Endothelial cell of umbilical vein (primary cell): Measurements from ENCODE around the gene LHX5. TPM values are rescaled to one million over a fixed set of nuclear protein-coding genes. Genes with fewer than 3 reads are reported as not detected.

Experiments used
- BruUV-seq: library from RNA; stranded (reverse); fragments of 400-500 nt; replicated peaks from 2 replicates; lab custom pipeline; 2021; lab: Mats Ljungman, UMichigan
- CTCF ChIA-PET: fragments of 300-600, 350-600 bp; sonication (Branson Sonifier 250); formaldehyde crosslinking; loops from one replicate; lab custom pipeline; 2021; ENCODE audit warnings: antibody characterized with exemption, inconsistent platforms; lab: Charles Lee
- POLR2A ChIA-PET: fragments of 300-600, 350-600 bp; sonication (Branson Sonifier 250); formaldehyde crosslinking; loops from one replicate; lab custom pipeline; 2021; ENCODE audit warnings: antibody characterized with exemption, inconsistent platforms; lab: Charles Lee
- DNase-seq: peaks from one replicate; pipeline ENCODE4 v3.0.0-alpha.2; 2011; ENCODE audit warnings: low read depth, low spot score
- FAIRE-seq: peaks from 2 replicates; lab custom pipeline; 2011; peaks lifted over from hg19 to GRCh38; lab: Jason Lieb, UNC
- H2AFZ ChIP-seq: 2 replicates; pipeline ENCODE4 v1.6.0; 2012; ENCODE audit warnings: low read depth, low read length, control low read depth, inconsistent platforms
- H3K27ac ChIP-seq: 2 replicates; pipeline ENCODE4 v1.5.1; 2011; ENCODE audit warnings: low read depth, mild to moderate bottlenecking, control low read depth, low read length, moderate library complexity; ENCODE audit not compliant: insufficient read depth
- H3K27me3 ChIP-seq, 2 experiments: 2 replicates each; pipeline versions ENCODE4 v1.6.0 to v1.6.1; 2011; ENCODE audit warnings: low read length in 2 of 2, mixed read lengths in 1 of 2; ENCODE audit not compliant: control insufficient read depth in 2 of 2, insufficient read depth in 2 of 2
- H3K36me3 ChIP-seq, 2 experiments: 2 replicates in 1 of 2; 3 replicates in 1 of 2; pipeline ENCODE4 v1.5.1; 2011; ENCODE audit warnings: low read length in 2 of 2, mild to moderate bottlenecking in 1 of 2, moderate library complexity in 1 of 2; ENCODE audit not compliant: control insufficient read depth in 2 of 2, insufficient read depth in 2 of 2; ENCODE audit errors: extremely low read depth in 1 of 2
- H3K4me1 ChIP-seq: 3 replicates; pipeline ENCODE4 v1.5.1; 2011; ENCODE audit warnings: mild to moderate bottlenecking, low read length; ENCODE audit not compliant: control insufficient read depth, insufficient read depth; ENCODE audit errors: extremely low read depth
- H3K4me2 ChIP-seq: 2 replicates; pipeline ENCODE4 v1.6.1; 2011; ENCODE audit warnings: low read length, control low read depth, mixed read lengths; ENCODE audit not compliant: insufficient read depth
- H3K4me3 ChIP-seq, 3 experiments: fragments of 200-600 bp in 1 of 3; sonication (generic), shearing (Covaris generic) in 1 of 3; replicated peaks in 1 of 3; 2 replicates each; pipeline ENCODE4 v1.5.1; 2011 to 2016; ENCODE audit warnings: control low read depth in 3 of 3, low read length in 3 of 3, mild to moderate bottlenecking in 2 of 3, inconsistent platforms in 1 of 3, low read depth in 1 of 3, moderate library complexity in 1 of 3; ENCODE audit not compliant: insufficient read depth in 1 of 3
- H3K79me2 ChIP-seq: 2 replicates; pipeline ENCODE4 v1.6.0; 2012; ENCODE audit warnings: low read length, inconsistent platforms; ENCODE audit not compliant: control insufficient read depth, insufficient read depth
- H3K9ac ChIP-seq: replicated peaks from 2 replicates; pipeline ENCODE3; 2011; ENCODE audit warnings: low read length, control low read depth; ENCODE audit not compliant: insufficient read depth; ENCODE audit errors: extremely low read depth
- H3K9me1 ChIP-seq: replicated peaks from 3 replicates; pipeline ENCODE4 v1.6.0; 2011; ENCODE audit warnings: mild to moderate bottlenecking, low read length; ENCODE audit not compliant: control insufficient read depth, insufficient read depth; ENCODE audit errors: extremely low read depth
- H3K9me3 ChIP-seq: replicated peaks from 2 replicates; pipeline ENCODE4 v1.5.1; 2012; ENCODE audit warnings: low read length, inconsistent platforms; ENCODE audit not compliant: control insufficient read depth, insufficient read depth
- H4K20me1 ChIP-seq: replicated peaks from 2 replicates; pipeline ENCODE3; 2011; ENCODE audit warnings: mild to moderate bottlenecking, low read length; ENCODE audit not compliant: control insufficient read depth, insufficient read depth; ENCODE audit errors: extremely low read depth
- EZH2 ChIP-seq: IDR thresholded peaks from 2 replicates; pipeline ENCODE4 v1.6.1; 2012; ENCODE audit warnings: borderline replicate concordance, low read depth, mild to moderate bottlenecking, moderate library complexity, low read length, inconsistent platforms; ENCODE audit not compliant: severe bottlenecking
- FOS ChIP-seq: IDR thresholded peaks from 2 replicates; pipeline ENCODE4 v1.6.1; 2011; ENCODE audit warnings: mild to moderate bottlenecking, low read length, moderate library complexity, borderline replicate concordance; ENCODE audit not compliant: insufficient read depth
- GATA2 ChIP-seq: IDR thresholded peaks from 2 replicates; pipeline ENCODE4 v1.7.0; 2011; ENCODE audit warnings: low read depth, mild to moderate bottlenecking, moderate library complexity, mixed read lengths, low read length; ENCODE audit not compliant: insufficient read length, insufficient read depth
- JUN ChIP-seq: IDR thresholded peaks from 2 replicates; pipeline ENCODE4 v1.6.1; 2011; ENCODE audit warnings: borderline replicate concordance, low read depth; ENCODE audit not compliant: insufficient read length, insufficient read depth
- MYC ChIP-seq: IDR thresholded peaks from one replicate; pipeline ENCODE4 v1.6.1; 2011; ENCODE audit warnings: mild to moderate bottlenecking, low read depth, low read length
- POLR2A ChIP-seq: IDR thresholded peaks from 2 replicates; pipeline ENCODE4 v1.6.1; 2012; ENCODE audit warnings: low read depth, mild to moderate bottlenecking, control low read depth, low read length
- POLR2AphosphoS5 ChIP-seq: IDR thresholded peaks from 2 replicates; pipeline ENCODE4 v1.6.1; 2012; ENCODE audit warnings: low read depth, mild to moderate bottlenecking, control low read depth, low read length, moderate library complexity; ENCODE audit not compliant: insufficient read depth
- dilution Hi-C: fragments of 300-500 bp; cut with MboI; formaldehyde crosslinking; loops from one replicate; pipeline ENCODE4 v1.15.0; 2019; ENCODE audit warnings: low sequenced_read_pairs; ENCODE audit not compliant: extremely low pct_ligation_motif_present
- intact Hi-C: fragments of 100-400 bp; cut with micrococcal nuclease; formaldehyde crosslinking; loops from one replicate; pipeline ENCODE4 v1.10.0; 2022
- polyA plus RNA-seq, 4 experiments: library from polyadenylated mRNA; depleted of rRNA in 3 of 4; stranded (reverse) in 3 of 4; unstranded in 1 of 4; fragments of >200 nt; gene quantifications; 2 replicates each; pipeline versions ENCODE4 v1.2.1 to v1.2.3, GENCODE V29; 2011 to 2012; ENCODE audit warnings: missing spikeins in 1 of 4
- total RNA-seq: library from RNA; stranded (reverse); gene quantifications from 2 replicates; pipeline ENCODE4 v1.2.3, GENCODE V29; 2021
- TF ChIP-seq, protein P1 (sequence below): IDR thresholded peaks from 2 replicates; pipeline ENCODE4 v1.6.1; 2011; ENCODE audit not compliant: insufficient read depth, insufficient read length
- TF ChIP-seq, protein P2 (sequence below), 2 donors: IDR thresholded peaks; 1 replicate in 1 of 2; 2 replicates in 1 of 2; pipeline ENCODE4 v1.5.1; 2011; ENCODE audit warnings: low read length in 2 of 2, mild to moderate bottlenecking in 2 of 2, moderate library complexity in 2 of 2, control low read depth in 1 of 2, inconsistent platforms in 1 of 2, low read depth in 1 of 2; ENCODE audit not compliant: insufficient read depth in 1 of 2; ENCODE audit errors: extremely low read depth in 1 of 2

The LHX5 gene
- total and polyA plus RNA-seq, 2 donors (not counting 3 experiments of a cell fraction or from before 2014, with no cell fraction given) = not detected

DNA sequence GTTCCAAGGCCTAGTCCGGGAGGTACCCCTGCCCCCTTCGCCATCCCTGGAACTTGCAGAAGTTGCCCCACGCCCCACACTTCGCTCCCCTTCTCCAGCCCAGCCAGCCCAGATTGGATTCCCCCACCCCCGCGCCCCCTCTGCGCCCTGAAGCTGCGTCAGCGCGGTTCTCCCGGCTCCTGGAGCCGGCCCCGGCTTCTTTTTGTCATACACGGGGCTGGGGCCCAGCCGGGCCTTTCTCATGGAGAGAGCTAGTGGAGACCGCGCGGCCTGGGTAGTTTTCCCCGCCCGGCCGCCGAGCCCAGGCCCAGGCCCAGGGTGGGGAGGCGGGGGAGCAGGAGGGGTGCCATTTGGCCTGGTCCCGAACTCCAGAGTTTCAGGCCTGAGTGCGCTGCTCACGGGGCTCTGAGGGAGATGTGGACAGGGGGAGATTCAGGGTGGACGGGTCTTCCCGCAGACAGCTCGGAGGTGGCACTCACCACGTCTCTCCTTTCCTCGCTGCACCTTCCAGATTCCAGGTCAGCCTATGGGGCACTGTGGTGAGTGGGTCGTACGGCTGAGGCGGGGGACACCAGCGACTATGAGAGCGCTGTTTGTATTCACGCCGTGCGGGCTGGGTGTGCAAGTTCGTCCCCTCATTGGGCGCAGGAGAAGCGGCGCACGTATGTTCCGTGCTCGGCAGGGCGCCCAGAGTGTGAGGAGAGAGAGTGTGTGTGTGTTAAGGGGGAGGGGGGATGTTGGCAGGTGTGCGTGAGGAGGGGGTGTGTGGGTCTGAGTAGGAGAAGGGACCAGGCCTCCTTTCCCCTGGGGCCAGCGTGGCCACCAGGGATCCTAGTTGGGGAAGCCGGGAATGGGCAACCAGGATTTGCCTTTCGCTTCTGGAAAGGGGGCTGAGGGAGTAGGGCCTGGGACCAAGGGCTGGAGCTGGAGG lies 785 bp upstream of the LHX5 start:
- Histone ChIP-seq H2AFZ (no peak overlapping the region), H3K27ac (no peak overlapping the region), H3K27me3 (peaks cover 89 to 91% of the 10 kb centered on the region in 2 experiments), H3K79me2 (no peaks in the 10 kb centered on the region), H3K4me2 (no peak overlapping the region), H3K9me3 (no peaks in the 10 kb centered on the region), H3K9me1 (no peaks in the 10 kb centered on the region), H3K9ac (no peak overlapping the region), H4K20me1 (no peaks in the 10 kb centered on the region), H3K36me3 (no peaks in the 10 kb centered on the region), H3K4me3 (no peak overlapping the region), H3K4me1 (no peaks in the 10 kb centered on the region)
- ChIA-PET CTCF (interaction anchor here (4.4 kb wide), 1 partner anchor 10 kb away, joined by 20 read pairs; no protein-coding TSS in a partner anchor), POLR2A (no interaction called here)
- dilution Hi-C loops (no loop called here), intact Hi-C loops (no loop called here)
- TF ChIP-seq GATA2 = no peak
- TF ChIP-seq EZH2 = peak; percentile 60
- DNase-seq (no peak), FAIRE-seq (no peak)
- no TSS peak for BruUV-seq

DNA sequence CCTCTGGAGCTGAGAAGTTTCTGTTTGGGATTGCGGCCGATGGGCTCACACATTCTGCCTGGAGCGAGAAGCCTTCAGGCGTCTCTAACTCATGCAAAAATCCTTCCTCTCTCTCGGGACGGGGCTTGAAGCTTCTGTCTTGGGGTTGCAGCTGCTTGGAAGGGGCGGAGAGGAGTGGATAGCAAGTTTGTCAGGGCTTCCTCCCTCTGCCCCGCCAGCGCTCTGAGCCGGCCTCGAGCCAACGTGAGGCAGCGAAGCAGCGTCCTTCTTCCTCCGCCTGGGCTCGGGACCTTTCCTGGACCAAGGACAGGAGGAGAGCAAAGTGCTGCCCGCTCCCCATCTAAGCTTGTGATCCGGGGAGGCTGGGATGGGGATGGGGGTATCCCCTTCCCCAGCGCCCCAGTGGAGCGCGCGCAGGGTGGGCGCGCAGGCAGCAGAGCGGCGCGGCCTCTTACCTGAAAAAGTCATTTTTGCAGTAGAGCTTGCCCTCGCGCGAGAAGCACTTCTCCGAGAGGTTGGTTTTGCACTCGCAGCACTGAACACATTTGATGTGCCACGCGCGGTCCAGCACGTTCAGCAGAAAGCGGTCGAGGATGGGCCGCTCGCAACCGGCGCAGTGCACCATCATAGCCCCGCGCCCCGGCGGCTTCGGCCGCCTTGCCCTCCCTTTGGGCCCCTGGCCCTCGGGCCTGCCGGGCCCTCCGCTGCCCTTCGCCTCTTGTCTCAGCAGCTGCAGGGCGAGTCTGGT lies 626 bp downstream of the LHX5 start:
- ChIA-PET POLR2A (no interaction called here), CTCF (interaction anchor here (1.4 to 4.4 kb wide), 2 partner anchors 9 to 46 kb away, joined by 3 to 20 read pairs; no protein-coding TSS in a partner anchor)
- Histone ChIP-seq H3K4me3 (no peak overlapping the region), H3K9me3 (no peaks in the 10 kb centered on the region), H3K27ac (no peak overlapping the region), H4K20me1 (no peaks in the 10 kb centered on the region), H3K4me1 (no peaks in the 10 kb centered on the region), H3K4me2 (no peak overlapping the region), H3K27me3 (peaks cover 95 to 96% of the 10 kb centered on the region in 2 experiments), H3K9ac (no peak overlapping the region), H3K36me3 (no peaks in the 10 kb centered on the region), H3K79me2 (no peaks in the 10 kb centered on the region), H2AFZ (no peak overlapping the region), H3K9me1 (no peaks in the 10 kb centered on the region)
- no peak for TF ChIP-seq EZH2
- no peak for TF ChIP-seq POLR2A
- TF ChIP-seq, protein P1, sequence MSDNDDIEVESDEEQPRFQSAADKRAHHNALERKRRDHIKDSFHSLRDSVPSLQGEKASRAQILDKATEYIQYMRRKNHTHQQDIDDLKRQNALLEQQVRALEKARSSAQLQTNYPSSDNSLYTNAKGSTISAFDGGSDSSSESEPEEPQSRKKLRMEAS = no peak
- no peak for TF ChIP-seq FOS
- no peak for TF ChIP-seq POLR2AphosphoS5
- TF ChIP-seq, protein P2, sequence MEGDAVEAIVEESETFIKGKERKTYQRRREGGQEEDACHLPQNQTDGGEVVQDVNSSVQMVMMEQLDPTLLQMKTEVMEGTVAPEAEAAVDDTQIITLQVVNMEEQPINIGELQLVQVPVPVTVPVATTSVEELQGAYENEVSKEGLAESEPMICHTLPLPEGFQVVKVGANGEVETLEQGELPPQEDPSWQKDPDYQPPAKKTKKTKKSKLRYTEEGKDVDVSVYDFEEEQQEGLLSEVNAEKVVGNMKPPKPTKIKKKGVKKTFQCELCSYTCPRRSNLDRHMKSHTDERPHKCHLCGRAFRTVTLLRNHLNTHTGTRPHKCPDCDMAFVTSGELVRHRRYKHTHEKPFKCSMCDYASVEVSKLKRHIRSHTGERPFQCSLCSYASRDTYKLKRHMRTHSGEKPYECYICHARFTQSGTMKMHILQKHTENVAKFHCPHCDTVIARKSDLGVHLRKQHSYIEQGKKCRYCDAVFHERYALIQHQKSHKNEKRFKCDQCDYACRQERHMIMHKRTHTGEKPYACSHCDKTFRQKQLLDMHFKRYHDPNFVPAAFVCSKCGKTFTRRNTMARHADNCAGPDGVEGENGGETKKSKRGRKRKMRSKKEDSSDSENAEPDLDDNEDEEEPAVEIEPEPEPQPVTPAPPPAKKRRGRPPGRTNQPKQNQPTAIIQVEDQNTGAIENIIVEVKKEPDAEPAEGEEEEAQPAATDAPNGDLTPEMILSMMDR (IDR thresholded peaks at IDR 0.05; ENCODE audit: extremely low read depth in 1 of 2, insufficient read depth in 1 of 2, low read depth in 1 of 2, low read length in 2 of 2) = no peak
- TF ChIP-seq MYC = no peak
- no peak for TF ChIP-seq JUN
- TF ChIP-seq GATA2 = no peak
- intact Hi-C loops = no loop called here
- dilution Hi-C loops = no loop called here
- no peak for DNase-seq
- FAIRE-seq = no peak
- BruUV-seq = no TSS peak
